ENCODE results near the gene SH3PXD2B. TPM values are rescaled to one million over a fixed set of nuclear protein-coding genes. Genes with fewer than 3 reads are reported as not detected.
"Not testable (repeated sequence)": the region's sequence is repeated elsewhere in the genome, so short reads cannot be mapped to it uniquely, and the experiment has no call there.

Gene SH3PXD2B
- total RNA-seq, 1 experiment from 2014 or later, result 90.2 TPM

DNA sequence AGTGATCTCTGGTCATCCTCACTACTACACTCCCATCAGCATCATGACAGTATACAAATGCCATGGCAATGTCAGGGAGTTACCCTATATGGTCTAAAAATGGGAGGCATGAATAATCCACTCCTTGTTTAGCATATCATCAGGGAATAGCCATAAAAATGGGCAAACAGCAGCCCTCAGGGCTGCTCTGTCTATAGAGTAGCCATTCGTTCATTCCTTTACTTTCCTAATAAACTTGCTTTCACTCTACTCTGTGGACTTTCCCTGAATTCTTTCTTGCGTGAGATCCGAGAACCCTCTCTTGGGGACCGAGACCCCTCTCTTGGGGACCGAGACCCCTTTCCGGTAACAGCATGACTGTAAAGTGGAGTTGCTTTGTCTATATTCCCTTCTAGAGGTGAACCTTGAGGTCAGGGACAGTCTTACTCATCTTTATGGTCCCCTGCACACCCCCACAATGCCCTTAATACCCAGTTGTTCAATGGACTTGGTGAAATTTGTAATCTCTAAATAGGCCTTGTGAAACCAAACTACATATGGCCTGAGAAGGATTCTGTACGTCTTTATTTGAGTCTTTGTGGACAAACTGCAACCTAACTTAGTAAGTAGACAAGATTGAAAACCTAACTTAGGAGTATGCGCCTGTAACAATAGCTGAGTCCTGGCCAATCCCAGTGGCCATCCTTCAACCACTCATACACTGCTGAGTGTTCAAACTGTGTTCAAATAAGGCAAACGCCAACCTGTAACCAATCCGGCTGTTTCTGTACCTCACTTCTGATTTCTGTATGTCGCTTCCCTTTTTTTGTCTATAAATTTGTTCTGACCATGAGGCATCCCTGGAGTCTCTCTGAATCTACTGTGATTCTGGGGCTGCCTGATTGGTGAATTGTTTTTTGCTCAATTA lies 138.5 kb downstream of the SH3PXD2B start:
- DNase-seq (ENCODE audit: low read depth, low spot score), result no peak
- in situ Hi-C loops (cut with HindIII; ENCODE audit: low pct_unique_long_range_greater_than_20kb, low sequenced_read_pairs), result no loop called here

DNA sequence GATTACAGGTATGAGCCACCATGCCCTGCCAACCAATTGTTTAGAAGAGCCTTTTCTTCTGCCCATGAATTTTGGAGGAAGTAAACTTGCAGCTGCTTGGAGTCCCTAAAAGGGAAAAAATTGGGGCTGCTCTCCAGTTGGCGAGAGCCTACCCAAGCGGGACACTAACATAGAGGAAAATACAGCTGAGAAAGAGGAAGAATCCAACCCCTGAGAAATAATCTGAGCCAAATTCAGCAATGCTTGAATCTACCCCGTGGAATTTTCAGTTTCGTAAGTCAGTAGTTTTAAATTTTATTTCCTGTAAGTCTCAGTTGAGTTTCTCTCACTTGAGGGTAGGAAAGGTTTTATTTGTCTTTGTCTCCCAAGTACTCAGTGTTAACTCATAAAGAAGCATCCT lies 140.4 kb downstream of the SH3PXD2B start:
- DNase-seq (ENCODE audit: low read depth, low spot score), result no peak
- in situ Hi-C loops (cut with HindIII; ENCODE audit: low pct_unique_long_range_greater_than_20kb, low sequenced_read_pairs), result no loop called here

DNA sequence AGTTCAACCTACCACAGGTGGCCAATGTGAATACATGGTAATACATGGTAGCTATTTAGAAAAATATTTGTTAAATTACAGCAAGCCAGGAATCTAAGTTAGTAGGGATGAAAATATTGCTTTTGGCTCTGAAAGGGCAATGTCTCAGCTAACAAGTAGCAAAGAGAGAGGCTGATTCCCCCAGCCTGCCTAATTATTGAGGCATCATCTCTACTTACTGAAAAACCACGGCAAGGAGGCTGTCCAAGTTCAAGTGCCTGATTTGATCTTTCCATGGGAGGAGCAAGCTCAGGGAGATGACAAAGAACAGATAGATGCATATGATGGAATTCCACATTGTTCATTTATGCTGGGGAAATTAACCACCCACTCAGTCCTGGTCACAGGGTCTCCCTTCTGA lies 142.0 kb downstream of the SH3PXD2B start:
- in situ Hi-C loops (cut with HindIII; ENCODE audit: low pct_unique_long_range_greater_than_20kb, low sequenced_read_pairs), result no loop called here
- DNase-seq (ENCODE audit: low read depth, low spot score), result no peak

GRCh38 chr5:172311605-172312004 lies 142.7 kb downstream of the SH3PXD2B start:
- no peak for DNase-seq (ENCODE audit: low read depth, low spot score)
- in situ Hi-C loops (cut with HindIII; ENCODE audit: low pct_unique_long_range_greater_than_20kb, low sequenced_read_pairs), result no loop called here

DNA sequence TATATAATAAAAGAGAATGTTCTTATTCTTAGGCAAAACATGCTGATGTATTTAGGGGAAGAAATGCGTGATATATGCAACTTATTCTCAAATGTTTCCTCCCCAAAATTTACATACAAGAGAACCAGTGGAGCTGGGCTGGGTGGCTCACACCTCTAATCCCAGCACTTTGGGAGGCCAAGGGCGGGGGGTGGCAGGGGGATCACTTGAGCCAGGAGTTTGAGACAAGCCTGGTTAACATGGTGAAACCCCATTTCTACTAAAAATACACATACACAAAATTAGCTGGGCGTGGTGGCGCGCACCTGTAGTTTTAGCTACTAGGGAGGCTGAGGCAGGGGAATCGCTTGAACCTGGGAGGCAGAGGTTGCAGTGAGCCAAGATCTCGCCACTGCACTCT lies 143.3 kb downstream of the SH3PXD2B start:
- no peak for DNase-seq (ENCODE audit: low read depth, low spot score)
- in situ Hi-C loops (cut with HindIII; ENCODE audit: low pct_unique_long_range_greater_than_20kb, low sequenced_read_pairs), result no loop called here

DNA sequence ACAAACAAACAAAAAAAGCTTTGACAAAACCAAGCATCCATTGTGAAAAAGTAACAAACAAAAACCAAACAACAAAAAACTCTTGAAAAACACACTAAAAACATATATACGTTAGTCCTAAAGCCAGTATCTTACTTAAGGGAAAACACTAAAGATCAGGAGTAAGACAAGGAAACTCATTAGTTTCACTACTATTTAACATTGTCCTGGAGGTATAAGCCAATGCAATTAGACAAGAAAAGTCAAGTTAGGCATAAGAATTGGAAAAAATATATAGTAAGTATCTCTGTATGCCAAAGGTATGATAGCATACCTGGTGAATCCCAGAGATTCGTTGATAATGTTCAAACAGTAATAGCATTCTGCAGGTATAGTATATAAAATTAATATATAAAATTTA lies 148.9 kb downstream of the SH3PXD2B start:
- in situ Hi-C loops (cut with HindIII; ENCODE audit: low pct_unique_long_range_greater_than_20kb, low sequenced_read_pairs), result no loop called here
- no peak for DNase-seq (ENCODE audit: low read depth, low spot score)

- peak; percentile 57 for DNase-seq (ENCODE audit: low read depth, low spot score)
- in situ Hi-C loops (cut with HindIII; ENCODE audit: low pct_unique_long_range_greater_than_20kb, low sequenced_read_pairs), result no loop called here
These were observed 150.6 kb downstream of the SH3PXD2B start for GRCh38 chr5:172303572-172304335.

DNA sequence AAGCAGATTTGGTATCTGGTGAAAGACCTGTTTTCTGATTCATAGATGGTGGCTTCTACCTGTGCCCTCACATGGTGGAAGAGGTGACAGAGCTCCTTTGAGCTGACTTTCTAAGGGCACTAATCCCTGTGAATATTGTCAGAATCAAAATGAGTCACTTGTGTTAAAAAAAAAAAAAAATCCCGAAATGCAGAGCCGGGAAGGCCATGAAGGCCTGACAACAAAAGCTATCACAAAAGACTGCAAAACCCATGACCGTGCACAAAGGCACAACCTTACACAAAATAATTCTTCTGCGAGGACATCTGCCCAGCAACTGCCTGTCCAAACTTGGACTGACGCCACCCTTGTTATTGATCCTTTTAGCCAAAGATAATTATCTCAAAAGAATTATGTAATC lies 151.2 kb downstream of the SH3PXD2B start:
- in situ Hi-C loops (cut with HindIII; ENCODE audit: low pct_unique_long_range_greater_than_20kb, low sequenced_read_pairs), result no loop called here
- peak; percentile 47 for DNase-seq (ENCODE audit: low read depth, low spot score)

DNA sequence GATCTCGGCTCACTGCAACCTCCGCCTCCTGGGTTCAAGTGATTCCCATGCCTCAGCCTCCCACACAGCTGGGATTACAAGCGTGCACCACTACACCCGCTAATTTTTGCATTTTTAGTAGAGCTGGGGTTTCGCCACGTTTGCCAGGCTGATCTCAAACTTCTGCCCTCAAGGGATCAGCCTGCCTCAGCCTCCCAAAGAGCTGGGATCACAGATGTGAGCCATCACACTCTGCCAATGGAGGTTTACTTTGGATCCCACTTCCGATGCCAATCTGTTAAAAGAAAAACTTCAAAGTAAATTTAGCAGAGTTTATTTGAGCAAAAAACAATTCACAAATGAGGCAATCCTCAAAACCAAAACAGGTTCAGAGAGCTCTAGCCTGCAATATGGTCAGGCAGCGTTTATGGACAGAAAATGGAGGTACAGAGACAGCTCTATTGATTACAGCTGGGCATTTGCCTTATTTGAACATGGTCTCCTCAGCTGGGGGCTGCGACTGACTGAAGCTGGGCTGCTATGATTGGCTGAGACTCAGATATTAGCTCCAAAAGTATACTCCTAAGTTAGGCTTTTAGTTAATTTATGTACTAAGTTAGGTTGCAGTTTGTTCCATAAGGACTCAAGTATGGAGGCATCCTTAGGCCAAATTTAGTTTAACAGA lies 152.1 kb downstream of the SH3PXD2B start:
- no peak for DNase-seq (ENCODE audit: low read depth, low spot score)
- in situ Hi-C loops (cut with HindIII; ENCODE audit: low pct_unique_long_range_greater_than_20kb, low sequenced_read_pairs), result no loop called here

GRCh38 chr5:172299916-172300439 lies 154.3 kb downstream of the SH3PXD2B start:
- in situ Hi-C loops (cut with HindIII; ENCODE audit: low pct_unique_long_range_greater_than_20kb, low sequenced_read_pairs), result loop anchor here (25.0 kb wide), 1 partner anchor 213 kb away; no protein-coding TSS in a partner anchor
- DNase-seq (ENCODE audit: low read depth, low spot score), result no peak

GRCh38 chr5:172294831-172295230 lies 159.5 kb downstream of the SH3PXD2B start:
- no peak for DNase-seq (ENCODE audit: low read depth, low spot score)
- in situ Hi-C loops (cut with HindIII; ENCODE audit: low pct_unique_long_range_greater_than_20kb, low sequenced_read_pairs), result loop anchor here (25.0 kb wide), 1 partner anchor 208 kb away; no protein-coding TSS in a partner anchor

- no peak for DNase-seq (ENCODE audit: low read depth, low spot score)
- in situ Hi-C loops (cut with HindIII; ENCODE audit: low pct_unique_long_range_greater_than_20kb, low sequenced_read_pairs), result loop anchor here (25.0 kb wide), 1 partner anchor 207 kb away; no protein-coding TSS in a partner anchor
These were observed 160.5 kb downstream of the SH3PXD2B start for GRCh38 chr5:172293745-172294342.

- DNase-seq (ENCODE audit: low read depth, low spot score), result peak; percentile 82
- in situ Hi-C loops (cut with HindIII; ENCODE audit: low pct_unique_long_range_greater_than_20kb, low sequenced_read_pairs), result loop anchor here (25.0 kb wide), 1 partner anchor 206 kb away; no protein-coding TSS in a partner anchor
These were observed 161.1 kb downstream of the SH3PXD2B start for GRCh38 chr5:172293054-172293744.

DNA sequence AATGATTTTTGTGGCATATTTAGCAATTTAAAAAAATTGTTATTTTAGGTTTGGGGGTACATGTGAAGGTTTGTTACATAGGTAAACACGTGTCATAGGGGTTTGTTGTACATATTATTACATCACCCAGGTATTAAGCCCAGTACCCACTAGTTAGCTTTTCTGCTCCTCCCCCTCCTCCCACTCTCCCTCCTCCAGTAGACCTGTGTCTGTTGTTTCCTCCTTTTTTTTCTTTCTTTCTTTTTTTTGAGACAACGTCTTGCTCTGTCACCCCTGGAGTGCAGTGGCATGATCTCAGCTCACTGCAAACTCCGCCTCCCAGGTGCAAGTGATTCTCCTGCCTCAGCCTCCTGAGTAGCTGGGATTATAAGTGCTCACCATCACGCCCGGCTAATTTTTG lies 162.5 kb downstream of the SH3PXD2B start:
- in situ Hi-C loops (cut with HindIII; ENCODE audit: low pct_unique_long_range_greater_than_20kb, low sequenced_read_pairs), result loop anchor here (25.0 kb wide), 1 partner anchor 205 kb away; no protein-coding TSS in a partner anchor
- DNase-seq (ENCODE audit: low read depth, low spot score), result not testable (repeated sequence)

GRCh38 chr5:172288465-172288864 lies 165.9 kb downstream of the SH3PXD2B start:
- in situ Hi-C loops (cut with HindIII; ENCODE audit: low pct_unique_long_range_greater_than_20kb, low sequenced_read_pairs), result loop anchor here (25.0 kb wide), 1 partner anchor 201 kb away; no protein-coding TSS in a partner anchor
- no peak for DNase-seq (ENCODE audit: low read depth, low spot score)

- DNase-seq (ENCODE audit: low read depth, low spot score), result peak; percentile 32
- in situ Hi-C loops (cut with HindIII; ENCODE audit: low pct_unique_long_range_greater_than_20kb, low sequenced_read_pairs), result loop anchor here (25.0 kb wide), 1 partner anchor 200 kb away; no protein-coding TSS in a partner anchor
These were observed 167.2 kb downstream of the SH3PXD2B start for GRCh38 chr5:172287140-172287539.

All from SK-MEL-5 (cell line).